Measurements from ENCODE around the gene SH2D6. TPM values are rescaled to one million over a fixed set of nuclear protein-coding genes. Genes with fewer than 3 reads are reported as not detected.

SH2D6 gene
- total RNA-seq, 1 donor from 2014 or later = 0.64 TPM

DNA sequence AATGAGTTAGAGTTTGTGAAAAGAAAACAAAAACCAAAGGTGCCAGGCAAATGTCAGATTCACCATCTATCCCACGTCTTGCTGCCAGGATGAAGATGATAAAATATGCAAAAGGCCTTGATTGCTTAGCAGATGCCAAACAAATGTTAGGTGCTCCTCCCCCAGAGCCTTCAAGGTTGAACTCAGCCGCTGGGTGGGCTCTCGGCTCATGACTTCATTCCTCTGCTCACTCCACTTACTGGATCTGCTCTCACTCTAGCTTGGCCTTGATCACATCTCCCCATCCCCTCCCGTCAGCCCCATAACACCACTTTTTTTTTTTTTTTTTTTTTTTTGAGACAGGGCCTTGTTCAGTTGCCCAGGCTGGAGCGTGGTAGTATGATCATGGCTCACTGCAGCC lies 38.5 kb downstream of the SH2D6 start:
- H3K27me3 Mint-ChIP-seq (ENCODE audit: unreplicated experiment) = peaks cover 3% of the 10 kb centered on the region
- H3K27ac Mint-ChIP-seq (ENCODE audit: unreplicated experiment) = no peak overlapping the region
- TF ChIP-seq, protein P1, sequence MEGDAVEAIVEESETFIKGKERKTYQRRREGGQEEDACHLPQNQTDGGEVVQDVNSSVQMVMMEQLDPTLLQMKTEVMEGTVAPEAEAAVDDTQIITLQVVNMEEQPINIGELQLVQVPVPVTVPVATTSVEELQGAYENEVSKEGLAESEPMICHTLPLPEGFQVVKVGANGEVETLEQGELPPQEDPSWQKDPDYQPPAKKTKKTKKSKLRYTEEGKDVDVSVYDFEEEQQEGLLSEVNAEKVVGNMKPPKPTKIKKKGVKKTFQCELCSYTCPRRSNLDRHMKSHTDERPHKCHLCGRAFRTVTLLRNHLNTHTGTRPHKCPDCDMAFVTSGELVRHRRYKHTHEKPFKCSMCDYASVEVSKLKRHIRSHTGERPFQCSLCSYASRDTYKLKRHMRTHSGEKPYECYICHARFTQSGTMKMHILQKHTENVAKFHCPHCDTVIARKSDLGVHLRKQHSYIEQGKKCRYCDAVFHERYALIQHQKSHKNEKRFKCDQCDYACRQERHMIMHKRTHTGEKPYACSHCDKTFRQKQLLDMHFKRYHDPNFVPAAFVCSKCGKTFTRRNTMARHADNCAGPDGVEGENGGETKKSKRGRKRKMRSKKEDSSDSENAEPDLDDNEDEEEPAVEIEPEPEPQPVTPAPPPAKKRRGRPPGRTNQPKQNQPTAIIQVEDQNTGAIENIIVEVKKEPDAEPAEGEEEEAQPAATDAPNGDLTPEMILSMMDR (IDR thresholded peaks at IDR 0.05; ENCODE audit: partially characterized antibody, unreplicated experiment) = no peak
- H3K36me3 Mint-ChIP-seq (ENCODE audit: unreplicated experiment) = no peaks in the 10 kb centered on the region
- H3K4me3 Mint-ChIP-seq (ENCODE audit: unreplicated experiment) = no peak overlapping the region
- peaks cover 2% of the 10 kb centered on the region for H3K9me3 Mint-ChIP-seq (ENCODE audit: unreplicated experiment)
- no peaks in the 10 kb centered on the region for H3K4me1 Mint-ChIP-seq (ENCODE audit: low read depth, unreplicated experiment)
- no peak for DNase-seq

GRCh38 chr2:85457877-85458316 lies 39.4 kb downstream of the SH2D6 start:
- DNase-seq = no peak
- TF ChIP-seq, protein P1 (IDR thresholded peaks at IDR 0.05; ENCODE audit: partially characterized antibody, unreplicated experiment) = no peak
- Mint-ChIP-seq H3K27ac (ENCODE audit: unreplicated experiment) (no peak overlapping the region), H3K27me3 (ENCODE audit: unreplicated experiment) (peaks cover 3% of the 10 kb centered on the region), H3K4me3 (ENCODE audit: unreplicated experiment) (no peak overlapping the region), H3K36me3 (ENCODE audit: unreplicated experiment) (no peaks in the 10 kb centered on the region), H3K9me3 (ENCODE audit: unreplicated experiment) (peaks cover 2% of the 10 kb centered on the region), H3K4me1 (ENCODE audit: low read depth, unreplicated experiment) (no peaks in the 10 kb centered on the region)

DNA sequence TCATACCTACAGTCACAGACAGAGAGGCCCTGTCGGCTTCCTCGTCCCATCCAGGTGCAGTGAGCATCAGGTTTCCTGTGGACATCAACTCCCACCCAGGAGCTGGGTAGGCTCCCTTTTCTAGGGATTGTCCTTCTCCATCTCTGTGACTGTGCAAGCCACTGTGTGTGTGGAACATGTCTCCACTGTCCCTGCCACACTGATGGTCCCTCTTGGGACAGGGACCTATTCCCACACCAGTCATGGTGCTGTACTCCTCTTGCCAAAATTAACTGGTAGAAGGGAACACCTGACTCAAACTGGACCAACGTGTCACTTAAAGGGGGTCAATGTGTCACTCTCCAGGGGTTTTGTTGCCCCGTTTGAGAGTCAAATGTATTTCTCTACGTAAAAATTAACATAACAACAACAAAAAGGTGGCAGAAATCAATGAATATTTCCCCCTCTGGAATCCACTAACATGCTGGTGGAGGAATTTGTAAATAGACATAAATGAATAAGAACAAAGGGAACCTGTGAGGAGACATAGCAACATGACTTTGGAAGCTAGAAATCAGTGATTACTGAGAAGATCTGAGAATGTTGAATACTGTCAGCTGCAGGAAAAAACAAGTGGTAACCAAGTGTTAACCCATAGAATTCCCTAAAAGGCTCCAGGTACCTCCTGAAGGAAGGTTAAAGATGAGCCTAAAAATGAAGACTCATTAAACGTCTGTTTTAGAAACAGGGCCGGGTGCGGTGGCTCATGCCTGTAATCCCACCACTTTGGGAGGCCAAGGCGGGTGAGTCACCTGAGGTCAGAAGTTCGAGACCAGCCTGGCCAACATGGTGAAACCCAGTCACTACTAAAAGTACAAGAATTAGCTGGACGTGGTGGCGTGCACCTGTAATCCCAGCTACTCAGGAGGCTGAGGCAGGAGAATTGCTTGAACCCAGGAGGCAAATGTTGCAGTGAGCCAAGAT lies 40.4 kb downstream of the SH2D6 start:
- H3K27me3 Mint-ChIP-seq (ENCODE audit: unreplicated experiment) = no peaks in the 10 kb centered on the region
- no peaks in the 10 kb centered on the region for H3K36me3 Mint-ChIP-seq (ENCODE audit: unreplicated experiment)
- peaks cover 2% of the 10 kb centered on the region for H3K9me3 Mint-ChIP-seq (ENCODE audit: unreplicated experiment)
- TF ChIP-seq, protein P1 (IDR thresholded peaks at IDR 0.05; ENCODE audit: partially characterized antibody, unreplicated experiment) = no peak
- H3K4me1 Mint-ChIP-seq (ENCODE audit: low read depth, unreplicated experiment) = no peaks in the 10 kb centered on the region
- H3K4me3 Mint-ChIP-seq (ENCODE audit: unreplicated experiment) = no peak overlapping the region
- no peak for DNase-seq
- no peak overlapping the region for H3K27ac Mint-ChIP-seq (ENCODE audit: unreplicated experiment)

GRCh38 chr2:85459771-85460170 lies 41.3 kb downstream of the SH2D6 start:
- no peak for DNase-seq
- Mint-ChIP-seq H3K27ac (ENCODE audit: unreplicated experiment) (no peak overlapping the region), H3K4me3 (ENCODE audit: unreplicated experiment) (no peak overlapping the region), H3K36me3 (ENCODE audit: unreplicated experiment) (no peaks in the 10 kb centered on the region), H3K9me3 (ENCODE audit: unreplicated experiment) (peaks cover 2% of the 10 kb centered on the region), H3K4me1 (ENCODE audit: low read depth, unreplicated experiment) (no peaks in the 10 kb centered on the region), H3K27me3 (ENCODE audit: unreplicated experiment) (no peaks in the 10 kb centered on the region)
- TF ChIP-seq, protein P1 (IDR thresholded peaks at IDR 0.05; ENCODE audit: partially characterized antibody, unreplicated experiment) = no peak

GRCh38 chr2:85462322-85462721 lies 43.8 kb downstream of the SH2D6 start:
- DNase-seq = no peak
- Mint-ChIP-seq H3K4me3 (ENCODE audit: unreplicated experiment) (no peak overlapping the region), H3K27ac (ENCODE audit: unreplicated experiment) (no peak overlapping the region), H3K9me3 (ENCODE audit: unreplicated experiment) (no peaks in the 10 kb centered on the region), H3K27me3 (ENCODE audit: unreplicated experiment) (no peaks in the 10 kb centered on the region), H3K4me1 (ENCODE audit: low read depth, unreplicated experiment) (no peaks in the 10 kb centered on the region), H3K36me3 (ENCODE audit: unreplicated experiment) (no peaks in the 10 kb centered on the region)
- TF ChIP-seq, protein P1 (IDR thresholded peaks at IDR 0.05; ENCODE audit: partially characterized antibody, unreplicated experiment) = no peak

All from glutamatergic neuron (in vitro differentiated cells).